SK-N-SH (cell line): ENCODE data around the gene TBP. TPM values are rescaled to one million over a fixed set of nuclear protein-coding genes. Genes with fewer than 3 reads are reported as not detected.

Experiments used
- CTCF ChIA-PET: fragments of 300-600, 350-600 bp; formaldehyde crosslinking; extraction: SDS; loops from one replicate; lab custom pipeline; 2021; lab: Yijun Ruan, JAX
- POLR2A ChIA-PET: fragments of 350-600 bp; sonication (Branson Sonifier 250); formaldehyde crosslinking; extraction: SDS; loops from one replicate; lab custom pipeline; 2020; ENCODE audit warnings: antibody characterized with exemption, inconsistent platforms; lab: Yijun Ruan, JAX
- DNase-seq: peaks from one replicate; pipeline ENCODE4 v3.0.0; 2012
- H2AFZ ChIP-seq: fragments of 200-600 bp; sonication (generic); 2 replicates; pipeline ENCODE4 v1.8.1; 2016; ENCODE audit warnings: antibody characterized with exemption, mild to moderate bottlenecking, low read depth
- H3F3A ChIP-seq: fragments of 200-600 bp; sonication (generic); replicated peaks from 2 replicates; pipeline ENCODE3; 2016; ENCODE audit warnings: antibody characterized with exemption, mild to moderate bottlenecking; ENCODE audit not compliant: insufficient read depth
- H3K27ac ChIP-seq, 2 experiments: fragments of 200-500 bp in 1 of 2; fragments of 200-600 bp in 1 of 2; sonication (Bioruptor generic) in 1 of 2; sonication (generic), shearing (Covaris generic) in 1 of 2; 2 replicates each; pipeline versions ENCODE4 v1.5.1 to v1.6.1; 2014 to 2016; ENCODE audit warnings: low read depth in 2 of 2, inconsistent platforms in 1 of 2, low read length in 1 of 2, mild to moderate bottlenecking in 1 of 2, mixed read lengths in 1 of 2
- H3K27me3 ChIP-seq: fragments of 200-600 bp; sonication (generic), shearing (Covaris generic); 2 replicates; pipeline ENCODE4 v1.6.1; 2016; ENCODE audit warnings: mixed run types; ENCODE audit not compliant: insufficient read depth
- H3K36me3 ChIP-seq, 2 experiments: fragments of 200-500 bp in 1 of 2; fragments of 200-600 bp in 1 of 2; sonication (Bioruptor generic) in 1 of 2; sonication (generic) in 1 of 2; replicated peaks in 1 of 2; 2 replicates each; pipeline versions ENCODE3 to v1.5.1; 2014 to 2016; ENCODE audit warnings: low read length in 1 of 2, mild to moderate bottlenecking in 1 of 2; ENCODE audit not compliant: insufficient read depth in 2 of 2, control insufficient read depth in 1 of 2
- H3K4me1 ChIP-seq, 2 experiments: fragments of 200-500 bp in 1 of 2; fragments of 200-600 bp in 1 of 2; sonication (Bioruptor generic) in 1 of 2; sonication (generic), shearing (Covaris generic) in 1 of 2; 2 replicates each; pipeline versions ENCODE4 v1.5.1 to v1.6.1; 2014 to 2016; ENCODE audit warnings: low read depth in 1 of 2, low read length in 1 of 2, mixed run types in 1 of 2; ENCODE audit not compliant: insufficient read depth in 2 of 2, control insufficient read depth in 1 of 2
- H3K4me2 ChIP-seq: fragments of 200-600 bp; sonication (generic), shearing (Covaris generic); 2 replicates; pipeline ENCODE4 v1.6.1; 2017; ENCODE audit warnings: mixed run types
- H3K4me3 ChIP-seq, 2 experiments: fragments of 200-500 bp in 1 of 2; fragments of 200-600 bp in 1 of 2; sonication (Bioruptor generic) in 1 of 2; sonication (generic), shearing (Covaris generic) in 1 of 2; 2 replicates each; pipeline versions ENCODE4 v1.5.1 to v1.8.1; 2014 to 2016; ENCODE audit warnings: low read depth in 2 of 2, inconsistent platforms in 1 of 2, low read length in 1 of 2, mild to moderate bottlenecking in 1 of 2, mixed read lengths in 1 of 2, moderate library complexity in 1 of 2
- H3K79me2 ChIP-seq: fragments of 200-600 bp; sonication (generic); 2 replicates; pipeline ENCODE4 v1.8.1; 2017; ENCODE audit warnings: mild to moderate bottlenecking; ENCODE audit not compliant: insufficient read depth
- H3K9ac ChIP-seq: fragments of 200-600 bp; sonication (generic); 2 replicates; pipeline ENCODE4 v1.6.1; 2017; ENCODE audit warnings: mixed run types
- H3K9me2 ChIP-seq: fragments of 200-600 bp; sonication (generic); 2 replicates; pipeline ENCODE4 v1.6.1; 2017; ENCODE audit warnings: mixed run types
- H3K9me3 ChIP-seq: fragments of 200-600 bp; sonication (generic); 2 replicates; pipeline ENCODE4 v1.6.1; 2017; ENCODE audit warnings: mixed run types, mild to moderate bottlenecking, moderate library complexity
- H4K20me1 ChIP-seq: fragments of 200-600 bp; sonication (generic); 2 replicates; pipeline ENCODE4 v1.6.1; 2017; ENCODE audit warnings: mild to moderate bottlenecking, mixed run types; ENCODE audit not compliant: insufficient read depth
- CHD2 ChIP-seq: fragments of 150-350 bp; IDR thresholded peaks from 2 replicates; pipeline ENCODE4 v1.6.1; 2018; ENCODE audit warnings: low read length; ENCODE audit not compliant: partially characterized antibody
- EP300 ChIP-seq, 2 experiments: IDR thresholded peaks; 2 replicates each; pipeline versions ENCODE4 v1.4.0 to v1.6.1; 2012; ENCODE audit warnings: borderline replicate concordance in 1 of 2, low read depth in 1 of 2, low read length in 1 of 2
- EZH2phosphoT487 ChIP-seq: fragments of 200-600 bp; sonication (generic); IDR thresholded peaks from 2 replicates; pipeline ENCODE4 v1.6.1; 2017; ENCODE audit warnings: low read depth, mixed run types, mild to moderate bottlenecking, antibody characterized with exemption, moderate library complexity, borderline replicate concordance
- FOSL2 ChIP-seq: IDR thresholded peaks from 2 replicates; pipeline ENCODE4 v1.4.0; 2012; ENCODE audit warnings: low read depth, mild to moderate bottlenecking, moderate library complexity, borderline replicate concordance
- GABPA ChIP-seq: IDR thresholded peaks from 2 replicates; pipeline ENCODE4 v1.4.0; 2012; ENCODE audit warnings: low read depth, mild to moderate bottlenecking
- MXI1 ChIP-seq: IDR thresholded peaks from 2 replicates; pipeline ENCODE4 v1.6.1; 2012; ENCODE audit warnings: mild to moderate bottlenecking, low read depth, low read length, improper control_type of control experiment
- NFIC ChIP-seq: IDR thresholded peaks from 2 replicates; pipeline ENCODE4 v1.4.0; 2012; ENCODE audit warnings: borderline replicate concordance
- PBX3 ChIP-seq: IDR thresholded peaks from 2 replicates; pipeline ENCODE4; 2012
- RAD21 ChIP-seq: IDR thresholded peaks from 2 replicates; pipeline ENCODE4 v1.6.1; 2012; ENCODE audit warnings: mild to moderate bottlenecking, low read length
- RFX5 ChIP-seq: IDR thresholded peaks from 2 replicates; pipeline ENCODE4 v1.6.1; 2012; ENCODE audit warnings: mild to moderate bottlenecking, improper control_type of control experiment, low read length
- RXRA ChIP-seq: IDR thresholded peaks from 2 replicates; pipeline ENCODE4 v1.4.0; 2012; ENCODE audit warnings: low read depth, mild to moderate bottlenecking, borderline replicate concordance
- TEAD4 ChIP-seq: IDR thresholded peaks from 2 replicates; pipeline ENCODE4 v1.4.0; 2012; ENCODE audit warnings: mild to moderate bottlenecking, borderline replicate concordance; ENCODE audit not compliant: insufficient read depth
- USF2 ChIP-seq: fragments of 150-350 bp; IDR thresholded peaks from 2 replicates; pipeline ENCODE4 v1.6.1; 2017; ENCODE audit warnings: antibody characterized with exemption, low read length, low read depth, borderline replicate concordance
- YY1 ChIP-seq: IDR thresholded peaks from 2 replicates; pipeline ENCODE4 v1.4.0; 2012; ENCODE audit warnings: low read depth, mild to moderate bottlenecking
- WGBS: methylation state at CpG from one replicate; pipeline ENCODE4 v1.1.6; 2017; ENCODE audit warnings: low lambda C conversion rate; 5-methylcytosine and 5-hydroxymethylcytosine counted together
- polyA plus RNA-seq, 3 experiments: library from polyadenylated mRNA; depleted of rRNA; stranded (reverse); fragments of >200 nt; gene quantifications; 2 replicates each; pipeline ENCODE4 v1.2.3, GENCODE V29; 2012
- TF ChIP-seq, protein P1 (sequence below): fragments of 200-600 bp; sonication (generic); IDR thresholded peaks from 2 replicates; pipeline ENCODE4 v1.6.1; 2017; ENCODE audit warnings: antibody characterized with exemption, mild to moderate bottlenecking, moderate library complexity
- TF ChIP-seq, protein P2 (sequence below): fragments of 150-350 bp; IDR thresholded peaks from 2 replicates; pipeline ENCODE4 v1.6.1; 2016; ENCODE audit warnings: mild to moderate bottlenecking, low read depth, low read length
- TF ChIP-seq, protein P3 (sequence below): IDR thresholded peaks from 2 replicates; pipeline ENCODE4 v1.4.0; 2012; ENCODE audit warnings: low read depth, borderline replicate concordance
- TF ChIP-seq, protein P4 (sequence below): IDR thresholded peaks from 2 replicates; pipeline ENCODE4 v1.4.0; 2012; ENCODE audit warnings: low read depth, borderline replicate concordance

Gene TBP
- polyA plus RNA-seq, 1 of the 3 experiments (the other 2 are of a cell fraction): 45.5 TPM

- H3K9ac ChIP-seq: no peak overlapping the region
- TF ChIP-seq RAD21 (no peak), FOSL2 (no peak), YY1 (no peak), EP300 (IDR thresholded peaks at IDR 0.05; ENCODE audit: borderline replicate concordance in 1 of 2, low read depth in 1 of 2, low read length in 1 of 2) (no peak), NFIC (no peak), MXI1 (no peak), EZH2phosphoT487 (no peak), RXRA (no peak), USF2 (no peak), PBX3 (no peak), GABPA (no peak), TEAD4 (no peak), CHD2 (no peak), RFX5 (no peak)
- TF ChIP-seq, protein P1, sequence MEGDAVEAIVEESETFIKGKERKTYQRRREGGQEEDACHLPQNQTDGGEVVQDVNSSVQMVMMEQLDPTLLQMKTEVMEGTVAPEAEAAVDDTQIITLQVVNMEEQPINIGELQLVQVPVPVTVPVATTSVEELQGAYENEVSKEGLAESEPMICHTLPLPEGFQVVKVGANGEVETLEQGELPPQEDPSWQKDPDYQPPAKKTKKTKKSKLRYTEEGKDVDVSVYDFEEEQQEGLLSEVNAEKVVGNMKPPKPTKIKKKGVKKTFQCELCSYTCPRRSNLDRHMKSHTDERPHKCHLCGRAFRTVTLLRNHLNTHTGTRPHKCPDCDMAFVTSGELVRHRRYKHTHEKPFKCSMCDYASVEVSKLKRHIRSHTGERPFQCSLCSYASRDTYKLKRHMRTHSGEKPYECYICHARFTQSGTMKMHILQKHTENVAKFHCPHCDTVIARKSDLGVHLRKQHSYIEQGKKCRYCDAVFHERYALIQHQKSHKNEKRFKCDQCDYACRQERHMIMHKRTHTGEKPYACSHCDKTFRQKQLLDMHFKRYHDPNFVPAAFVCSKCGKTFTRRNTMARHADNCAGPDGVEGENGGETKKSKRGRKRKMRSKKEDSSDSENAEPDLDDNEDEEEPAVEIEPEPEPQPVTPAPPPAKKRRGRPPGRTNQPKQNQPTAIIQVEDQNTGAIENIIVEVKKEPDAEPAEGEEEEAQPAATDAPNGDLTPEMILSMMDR: no peak
- TF ChIP-seq, protein P2, sequence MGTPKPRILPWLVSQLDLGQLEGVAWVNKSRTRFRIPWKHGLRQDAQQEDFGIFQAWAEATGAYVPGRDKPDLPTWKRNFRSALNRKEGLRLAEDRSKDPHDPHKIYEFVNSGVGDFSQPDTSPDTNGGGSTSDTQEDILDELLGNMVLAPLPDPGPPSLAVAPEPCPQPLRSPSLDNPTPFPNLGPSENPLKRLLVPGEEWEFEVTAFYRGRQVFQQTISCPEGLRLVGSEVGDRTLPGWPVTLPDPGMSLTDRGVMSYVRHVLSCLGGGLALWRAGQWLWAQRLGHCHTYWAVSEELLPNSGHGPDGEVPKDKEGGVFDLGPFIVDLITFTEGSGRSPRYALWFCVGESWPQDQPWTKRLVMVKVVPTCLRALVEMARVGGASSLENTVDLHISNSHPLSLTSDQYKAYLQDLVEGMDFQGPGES: no peak
- TF ChIP-seq, protein P3, sequence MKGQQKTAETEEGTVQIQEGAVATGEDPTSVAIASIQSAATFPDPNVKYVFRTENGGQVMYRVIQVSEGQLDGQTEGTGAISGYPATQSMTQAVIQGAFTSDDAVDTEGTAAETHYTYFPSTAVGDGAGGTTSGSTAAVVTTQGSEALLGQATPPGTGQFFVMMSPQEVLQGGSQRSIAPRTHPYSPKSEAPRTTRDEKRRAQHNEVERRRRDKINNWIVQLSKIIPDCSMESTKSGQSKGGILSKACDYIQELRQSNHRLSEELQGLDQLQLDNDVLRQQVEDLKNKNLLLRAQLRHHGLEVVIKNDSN: no peak
- TF ChIP-seq, protein P4, sequence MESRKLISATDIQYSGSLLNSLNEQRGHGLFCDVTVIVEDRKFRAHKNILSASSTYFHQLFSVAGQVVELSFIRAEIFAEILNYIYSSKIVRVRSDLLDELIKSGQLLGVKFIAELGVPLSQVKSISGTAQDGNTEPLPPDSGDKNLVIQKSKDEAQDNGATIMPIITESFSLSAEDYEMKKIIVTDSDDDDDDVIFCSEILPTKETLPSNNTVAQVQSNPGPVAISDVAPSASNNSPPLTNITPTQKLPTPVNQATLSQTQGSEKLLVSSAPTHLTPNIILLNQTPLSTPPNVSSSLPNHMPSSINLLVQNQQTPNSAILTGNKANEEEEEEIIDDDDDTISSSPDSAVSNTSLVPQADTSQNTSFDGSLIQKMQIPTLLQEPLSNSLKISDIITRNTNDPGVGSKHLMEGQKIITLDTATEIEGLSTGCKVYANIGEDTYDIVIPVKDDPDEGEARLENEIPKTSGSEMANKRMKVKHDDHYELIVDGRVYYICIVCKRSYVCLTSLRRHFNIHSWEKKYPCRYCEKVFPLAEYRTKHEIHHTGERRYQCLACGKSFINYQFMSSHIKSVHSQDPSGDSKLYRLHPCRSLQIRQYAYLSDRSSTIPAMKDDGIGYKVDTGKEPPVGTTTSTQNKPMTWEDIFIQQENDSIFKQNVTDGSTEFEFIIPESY: no peak
- POLR2A ChIA-PET: no interaction called here
Observed at GRCh38 chr6:170505306-170505705, 48.9 kb upstream of the TBP start.

More at GRCh38 chr6:170505306-170505705, 48.9 kb upstream of the TBP start:
- CTCF ChIA-PET: interaction anchor here (1.2 kb wide), 1 partner anchor 12 kb away, joined by 6 read pairs; no protein-coding TSS in a partner anchor
- Histone ChIP-seq H4K20me1 (no peaks in the 10 kb centered on the region), H3K79me2 (no peaks in the 10 kb centered on the region), H3K4me2 (no peak overlapping the region), H3F3A (no peaks in the 10 kb centered on the region), H3K9me2 (no peaks in the 10 kb centered on the region), H3K27ac (no peak overlapping the region), H2AFZ (no peak overlapping the region), H3K4me1 (no peaks in the 10 kb centered on the region), H3K4me3 (no peak overlapping the region), H3K27me3 (no peaks in the 10 kb centered on the region), H3K36me3 (no peaks in the 10 kb centered on the region), H3K9me3 (no peaks in the 10 kb centered on the region)
- no peak for DNase-seq
- WGBS: 16% methylated on average over 6 of the region's 9 CpGs
